GM12872 (cell line): ENCODE measurements around the gene MAP3K7CL.

Source experiments
- TF ChIP-seq, protein P1 (sequence below): IDR thresholded peaks from 3 replicates; pipeline ENCODE4 v1.5.1; 2011; ENCODE audit warnings: low read depth, mild to moderate bottlenecking, low read length, moderate library complexity; ENCODE audit not compliant: insufficient read depth

Gene MAP3K7CL

DNA sequence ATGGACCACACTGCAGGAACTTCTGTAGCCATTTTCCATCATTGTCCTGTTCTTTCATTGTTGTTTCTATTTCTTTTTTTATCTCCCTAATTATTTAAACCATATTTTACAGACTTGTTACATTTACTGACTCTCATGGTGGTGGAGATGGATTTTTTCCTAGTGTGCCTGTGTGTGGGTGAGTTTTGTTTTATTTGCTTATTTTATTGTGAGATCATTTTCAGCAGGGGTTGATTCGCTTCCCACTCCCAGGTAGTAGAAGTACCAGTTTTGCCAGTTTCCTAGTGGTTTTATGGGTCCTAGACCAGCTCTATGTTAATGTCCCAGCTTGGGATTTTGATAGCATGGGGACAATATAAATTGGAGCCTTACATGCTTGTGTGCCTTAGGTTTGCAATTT is 88.3 kb downstream of the MAP3K7CL start:
- TF ChIP-seq, protein P1, sequence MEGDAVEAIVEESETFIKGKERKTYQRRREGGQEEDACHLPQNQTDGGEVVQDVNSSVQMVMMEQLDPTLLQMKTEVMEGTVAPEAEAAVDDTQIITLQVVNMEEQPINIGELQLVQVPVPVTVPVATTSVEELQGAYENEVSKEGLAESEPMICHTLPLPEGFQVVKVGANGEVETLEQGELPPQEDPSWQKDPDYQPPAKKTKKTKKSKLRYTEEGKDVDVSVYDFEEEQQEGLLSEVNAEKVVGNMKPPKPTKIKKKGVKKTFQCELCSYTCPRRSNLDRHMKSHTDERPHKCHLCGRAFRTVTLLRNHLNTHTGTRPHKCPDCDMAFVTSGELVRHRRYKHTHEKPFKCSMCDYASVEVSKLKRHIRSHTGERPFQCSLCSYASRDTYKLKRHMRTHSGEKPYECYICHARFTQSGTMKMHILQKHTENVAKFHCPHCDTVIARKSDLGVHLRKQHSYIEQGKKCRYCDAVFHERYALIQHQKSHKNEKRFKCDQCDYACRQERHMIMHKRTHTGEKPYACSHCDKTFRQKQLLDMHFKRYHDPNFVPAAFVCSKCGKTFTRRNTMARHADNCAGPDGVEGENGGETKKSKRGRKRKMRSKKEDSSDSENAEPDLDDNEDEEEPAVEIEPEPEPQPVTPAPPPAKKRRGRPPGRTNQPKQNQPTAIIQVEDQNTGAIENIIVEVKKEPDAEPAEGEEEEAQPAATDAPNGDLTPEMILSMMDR, result no peak

DNA sequence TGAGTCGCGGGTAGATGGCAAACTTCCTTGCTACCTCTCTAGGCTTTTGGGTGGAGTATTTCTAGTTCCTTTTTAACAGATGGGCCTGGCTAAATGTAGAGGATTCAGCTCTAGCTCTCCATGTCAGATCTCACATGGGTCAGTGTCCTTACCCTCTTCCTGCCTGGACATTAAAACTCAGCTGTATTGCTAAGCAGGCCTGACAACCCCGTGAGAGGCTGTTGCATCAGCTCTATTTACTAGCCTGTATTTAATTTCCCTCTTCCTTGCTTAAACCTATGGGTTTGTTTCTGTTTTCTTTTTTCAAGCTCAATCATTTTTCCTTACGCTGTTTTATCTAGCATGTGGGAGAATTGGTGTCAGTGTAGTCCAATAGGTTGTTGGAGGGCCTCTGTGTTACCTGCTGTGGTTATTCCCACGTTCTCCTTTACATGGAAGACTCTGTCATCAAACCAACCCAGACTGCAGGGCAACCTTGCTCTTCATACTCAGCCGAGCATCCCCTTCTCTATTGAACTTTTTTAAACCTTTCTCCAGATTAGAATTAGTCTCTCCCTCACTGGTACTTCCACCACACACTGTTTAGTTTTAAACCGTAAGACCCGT is 88.8 kb downstream of the MAP3K7CL start:
- TF ChIP-seq, protein P1, result no peak

DNA sequence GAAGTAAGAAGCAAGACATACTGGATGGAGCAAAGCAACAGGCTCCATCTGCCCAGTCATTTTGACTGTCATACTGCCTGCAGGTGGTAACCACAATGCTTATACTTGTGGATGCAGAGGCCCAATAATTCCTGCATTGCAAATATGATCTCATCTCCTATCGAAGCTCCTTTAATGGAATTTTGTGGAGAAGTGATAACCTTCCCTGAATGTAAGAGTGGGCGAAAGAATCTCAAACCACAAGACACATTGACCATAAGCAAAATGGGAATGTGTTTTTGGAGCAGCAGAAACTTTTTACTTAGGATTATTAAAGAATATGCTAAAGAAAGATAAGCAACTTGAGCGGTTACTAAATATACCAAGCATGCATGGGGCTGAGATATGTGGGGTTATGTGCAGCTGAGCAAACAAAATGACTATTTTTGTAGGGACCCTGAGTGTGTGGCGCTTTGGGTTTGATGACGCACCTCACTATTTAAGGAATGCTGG is 90.9 kb downstream of the MAP3K7CL start:
- TF ChIP-seq, protein P1, result no peak

GRCh38 chr21:29224006-29224405 is 93.6 kb downstream of the MAP3K7CL start:
- TF ChIP-seq, protein P1, result no peak
